SKM-1 (cell line): ENCODE data around the gene C1QTNF12.
"Not testable (repeated sequence)": the region's sequence is repeated elsewhere in the genome, so short reads cannot be mapped to it uniquely, and the experiment has no call there.

Source experiments
- DNase-seq: peaks from one replicate; lab custom pipeline; 2025; ENCODE audit not compliant: unreplicated experiment; lab: John Stamatoyannopoulos, UW

C1QTNF12 gene

GRCh38 chr1:1199961-1200875, 46.3 kb downstream of the C1QTNF12 start:
- no peak for DNase-seq

- no peak for DNase-seq
Measured at GRCh38 chr1:1199141-1199960, 47.2 kb downstream of the C1QTNF12 start.

GRCh38 chr1:1198423-1199140, 47.9 kb downstream of the C1QTNF12 start:
- no peak for DNase-seq

GRCh38 chr1:1197551-1198422, 48.7 kb downstream of the C1QTNF12 start:
- no peak for DNase-seq

GRCh38 chr1:1197188-1197500, 49.4 kb downstream of the C1QTNF12 start:
- no peak for DNase-seq

- no peak for DNase-seq
Measured at GRCh38 chr1:1196431-1197187, 49.9 kb downstream of the C1QTNF12 start.

- DNase-seq: not testable (repeated sequence)
Measured at GRCh38 chr1:1195726-1196125, 50.8 kb downstream of the C1QTNF12 start.

GRCh38 chr1:1194723-1195122, 51.8 kb downstream of the C1QTNF12 start:
- no peak for DNase-seq
